GM12874 (cell line): ENCODE measurements around the gene MUSK.

Experiments used
- TF ChIP-seq, protein P1 (sequence below): IDR thresholded peaks from 2 replicates; pipeline ENCODE4 v1.5.1; 2011; ENCODE audit warnings: low read depth, mild to moderate bottlenecking, control low read depth, low read length, moderate library complexity; ENCODE audit not compliant: insufficient read depth

Gene MUSK

DNA sequence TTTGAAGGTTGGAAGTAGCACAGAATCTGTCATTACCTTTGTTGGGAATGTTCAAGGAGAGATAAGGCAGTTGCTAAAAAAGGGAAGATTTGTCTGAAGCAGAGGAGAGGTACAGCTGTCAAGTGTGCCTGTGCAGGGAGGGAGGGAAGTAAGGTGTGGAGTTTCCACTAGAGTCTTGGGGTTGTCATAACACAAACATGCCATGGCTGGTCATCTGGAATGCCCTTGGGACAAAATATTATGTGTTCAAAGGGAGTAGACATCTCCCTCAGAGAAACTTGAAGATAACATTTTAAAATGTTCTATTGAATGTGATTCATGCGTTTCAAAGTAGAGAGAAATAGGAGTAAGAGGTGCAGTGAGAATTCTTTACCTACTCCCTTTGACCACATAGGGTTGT, 95.0 kb downstream of the MUSK start:
- TF ChIP-seq, protein P1, sequence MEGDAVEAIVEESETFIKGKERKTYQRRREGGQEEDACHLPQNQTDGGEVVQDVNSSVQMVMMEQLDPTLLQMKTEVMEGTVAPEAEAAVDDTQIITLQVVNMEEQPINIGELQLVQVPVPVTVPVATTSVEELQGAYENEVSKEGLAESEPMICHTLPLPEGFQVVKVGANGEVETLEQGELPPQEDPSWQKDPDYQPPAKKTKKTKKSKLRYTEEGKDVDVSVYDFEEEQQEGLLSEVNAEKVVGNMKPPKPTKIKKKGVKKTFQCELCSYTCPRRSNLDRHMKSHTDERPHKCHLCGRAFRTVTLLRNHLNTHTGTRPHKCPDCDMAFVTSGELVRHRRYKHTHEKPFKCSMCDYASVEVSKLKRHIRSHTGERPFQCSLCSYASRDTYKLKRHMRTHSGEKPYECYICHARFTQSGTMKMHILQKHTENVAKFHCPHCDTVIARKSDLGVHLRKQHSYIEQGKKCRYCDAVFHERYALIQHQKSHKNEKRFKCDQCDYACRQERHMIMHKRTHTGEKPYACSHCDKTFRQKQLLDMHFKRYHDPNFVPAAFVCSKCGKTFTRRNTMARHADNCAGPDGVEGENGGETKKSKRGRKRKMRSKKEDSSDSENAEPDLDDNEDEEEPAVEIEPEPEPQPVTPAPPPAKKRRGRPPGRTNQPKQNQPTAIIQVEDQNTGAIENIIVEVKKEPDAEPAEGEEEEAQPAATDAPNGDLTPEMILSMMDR = no peak

DNA sequence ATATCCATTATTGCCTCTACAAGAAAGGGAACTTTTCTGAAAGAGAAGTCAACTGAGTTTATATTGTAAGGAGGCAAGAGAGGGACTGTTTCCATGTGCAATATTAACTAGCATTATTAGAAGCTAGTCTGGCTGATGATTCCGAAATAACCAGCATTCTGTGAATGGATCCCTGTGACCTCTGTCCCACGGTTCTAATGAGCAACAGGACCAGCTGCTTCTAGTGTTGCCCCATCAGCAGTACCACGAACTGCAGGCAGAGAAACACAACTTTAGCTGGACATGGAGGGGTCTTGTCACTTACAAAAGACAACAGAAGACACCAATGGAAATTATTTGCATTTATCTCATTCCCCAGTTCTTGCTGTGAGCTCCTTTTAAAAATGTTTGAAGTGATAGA, 95.4 kb downstream of the MUSK start:
- TF ChIP-seq, protein P1 = no peak

DNA sequence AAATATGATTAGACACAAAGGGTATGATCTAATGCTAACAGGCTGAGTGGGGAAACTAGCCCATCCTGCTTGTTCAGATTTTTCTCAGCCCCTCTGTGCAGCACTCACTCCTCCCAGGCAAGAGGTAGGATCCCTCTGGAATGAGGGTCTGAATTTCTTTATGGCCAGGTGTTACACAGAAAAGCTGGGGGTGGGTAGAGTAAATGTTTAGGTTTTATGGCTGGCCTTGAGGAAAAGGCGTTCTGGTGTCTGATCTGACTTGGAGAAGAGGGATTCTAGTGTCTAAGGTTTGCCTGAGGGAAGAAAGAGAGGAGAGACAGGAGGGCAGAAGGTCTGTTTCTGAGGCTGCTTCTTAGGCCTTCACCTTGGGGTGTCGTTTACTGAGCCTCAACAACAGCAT, 97.3 kb downstream of the MUSK start:
- TF ChIP-seq, protein P1 = no peak

DNA sequence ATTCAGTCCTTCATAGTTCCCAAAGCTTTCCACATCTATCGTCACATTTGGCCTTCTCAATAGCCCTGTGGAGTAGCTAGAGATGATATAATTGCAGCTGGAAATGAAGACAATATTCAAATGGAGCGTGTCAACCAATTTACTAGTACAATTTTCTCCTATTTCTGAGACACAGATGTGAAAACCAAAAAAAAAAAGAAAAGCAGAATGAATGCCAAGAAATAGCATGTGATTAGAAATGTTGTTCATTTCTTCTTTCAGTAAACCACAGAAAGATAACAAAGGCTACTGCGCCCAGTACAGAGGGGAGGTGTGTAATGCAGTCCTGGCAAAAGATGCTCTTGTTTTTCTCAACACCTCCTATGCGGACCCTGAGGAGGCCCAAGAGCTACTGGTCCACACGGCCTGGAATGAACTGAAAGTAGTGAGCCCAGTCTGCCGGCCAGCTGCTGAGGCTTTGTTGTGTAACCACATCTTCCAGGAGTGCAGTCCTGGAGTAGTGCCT, 99.0 kb downstream of the MUSK start:
- TF ChIP-seq, protein P1 = no peak

DNA sequence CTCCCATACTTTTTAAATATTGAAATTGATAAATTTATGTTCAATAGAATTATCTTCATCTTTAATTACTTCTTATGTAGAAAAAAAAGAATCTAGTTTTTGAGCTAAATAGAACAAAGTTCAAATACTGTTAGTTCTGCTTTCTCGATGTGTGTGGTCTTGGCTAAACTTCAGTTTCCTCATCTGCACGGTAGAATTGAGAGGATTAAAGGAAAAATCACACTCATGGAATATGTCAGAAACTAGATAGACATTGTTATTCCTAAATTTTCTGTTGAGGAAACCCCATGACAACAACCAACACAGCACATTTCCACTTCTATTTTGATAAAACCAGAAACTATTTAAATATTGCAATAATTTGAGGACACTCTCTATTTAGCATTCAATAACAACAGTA, 100.3 kb downstream of the MUSK start:
- TF ChIP-seq, protein P1 = no peak

DNA sequence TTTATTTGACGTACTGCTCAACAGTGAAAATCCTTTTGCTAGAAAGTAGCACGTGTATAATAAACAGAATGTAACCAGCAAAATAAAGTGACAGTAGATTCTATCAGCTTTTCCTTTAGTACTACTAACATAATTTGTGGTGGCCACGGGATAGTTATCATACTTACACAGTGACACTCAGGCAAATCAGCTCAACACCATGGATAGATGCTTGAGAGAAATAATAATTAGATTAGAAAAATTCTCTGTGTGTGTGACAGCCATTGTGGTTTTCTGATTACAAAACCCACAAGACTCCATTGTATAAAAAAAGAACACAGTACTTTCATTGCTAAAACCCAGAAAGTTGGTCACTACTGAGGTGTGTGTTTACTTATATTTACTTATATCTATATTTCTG, 101.1 kb downstream of the MUSK start:
- TF ChIP-seq, protein P1 = no peak

DNA sequence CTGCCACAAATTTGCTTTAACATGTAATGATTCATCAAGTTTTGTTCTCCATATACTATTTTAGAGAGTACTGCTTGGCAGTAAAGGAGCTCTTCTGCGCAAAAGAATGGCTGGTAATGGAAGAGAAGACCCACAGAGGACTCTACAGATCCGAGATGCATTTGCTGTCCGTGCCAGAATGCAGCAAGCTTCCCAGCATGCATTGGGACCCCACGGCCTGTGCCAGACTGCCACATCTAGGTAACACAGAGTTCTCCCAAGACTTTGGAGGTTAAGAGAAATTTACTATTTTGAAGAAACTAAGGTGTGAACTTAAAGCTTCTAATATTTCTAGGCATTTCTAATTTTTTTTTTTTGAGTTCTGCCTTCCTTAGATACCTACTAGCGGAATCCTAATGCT, 107.1 kb downstream of the MUSK start:
- TF ChIP-seq, protein P1 = no peak
